NCI-H526 (cell line): Measurements from ENCODE around the gene FNDC7.
"Not testable (repeated sequence)": the region's sequence is repeated elsewhere in the genome, so short reads cannot be mapped to it uniquely, and the experiment has no call there.

Experiments used
- DNase-seq, 2 experiments: peaks; one replicate each; lab custom pipeline; 2025; lab: John Stamatoyannopoulos, UW

Gene FNDC7

GRCh38 chr1:108699375-108700332 is 13.1 kb upstream of the FNDC7 start:
- DNase-seq = no peak

- DNase-seq = no peak
Measured at GRCh38 chr1:108701176-108701849, 11.4 kb upstream of the FNDC7 start.

GRCh38 chr1:108702109-108702508 is 10.6 kb upstream of the FNDC7 start:
- not testable (repeated sequence) for DNase-seq

- no peak for DNase-seq
Measured at GRCh38 chr1:108703939-108704338, 8.8 kb upstream of the FNDC7 start.

- DNase-seq = no peak
Measured at GRCh38 chr1:108704496-108704895, 8.2 kb upstream of the FNDC7 start.

GRCh38 chr1:108706643-108707042 is 6.1 kb upstream of the FNDC7 start:
- DNase-seq = no peak

GRCh38 chr1:108708691-108709660 is 3.7 kb upstream of the FNDC7 start:
- peak in 1 of 2 experiments; percentile 27 for DNase-seq

- no peak for DNase-seq
Measured at GRCh38 chr1:108715932-108716331, 3.2 kb downstream of the FNDC7 start.

GRCh38 chr1:108716437-108717230 is 3.9 kb downstream of the FNDC7 start:
- no peak for DNase-seq

GRCh38 chr1:108717774-108718316 is 5.1 kb downstream of the FNDC7 start:
- DNase-seq = no peak

GRCh38 chr1:108718927-108719655 is 6.4 kb downstream of the FNDC7 start:
- DNase-seq = no peak

- DNase-seq = no peak
Measured at GRCh38 chr1:108719656-108720435, 7.1 kb downstream of the FNDC7 start.

- DNase-seq = no peak
Measured at GRCh38 chr1:108722292-108722691, 9.6 kb downstream of the FNDC7 start.

GRCh38 chr1:108725906-108726305 is 13.2 kb downstream of the FNDC7 start:
- DNase-seq = no peak

- DNase-seq = no peak
Measured at GRCh38 chr1:108728327-108728923, 15.7 kb downstream of the FNDC7 start.

- no peak for DNase-seq
Measured at GRCh38 chr1:108729481-108729880, 16.8 kb downstream of the FNDC7 start.

- DNase-seq = no peak
Measured at GRCh38 chr1:108732398-108732797, 19.7 kb downstream of the FNDC7 start.

GRCh38 chr1:108734171-108734865 is 21.6 kb downstream of the FNDC7 start:
- DNase-seq = no peak
